Testis (tissue), 2 donors: Measurements from ENCODE around the gene KLK15.

Experiments
- POLR2A ChIP-seq: fragments of 450-650 bp; IDR thresholded peaks from one replicate; pipeline ENCODE4 v1.6.1; 2017; ENCODE audit warnings: antibody characterized with exemption, mild to moderate bottlenecking, moderate library complexity
- TF ChIP-seq, protein P1 (sequence below), 3 experiments: fragments of 450-650 bp in 2 of 3; fragments of 200-600 bp in 1 of 3; sonication (generic) in 1 of 3; IDR thresholded peaks; one replicate each; pipeline ENCODE4 v1.5.1; 2016 to 2019; ENCODE audit warnings: antibody characterized with exemption in 3 of 3, mild to moderate bottlenecking in 2 of 3, moderate library complexity in 1 of 3

DNA sequence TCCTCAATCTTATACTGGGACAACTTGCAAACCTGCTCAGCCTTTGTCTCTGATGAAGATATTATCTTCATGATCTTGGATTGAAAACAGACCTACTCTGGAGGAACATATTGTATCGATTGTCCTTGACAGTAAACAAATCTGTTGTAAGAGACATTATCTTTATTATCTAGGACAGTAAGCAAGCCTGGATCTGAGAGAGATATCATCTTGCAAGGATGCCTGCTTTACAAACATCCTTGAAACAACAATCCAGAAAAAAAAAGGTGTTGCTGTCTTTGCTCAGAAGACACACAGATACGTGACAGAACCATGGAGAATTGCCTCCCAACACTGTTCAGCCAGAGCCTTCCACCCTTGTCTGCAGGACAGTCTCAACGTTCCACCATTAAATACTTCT lies 17.4 kb upstream of the KLK15 start:
- TF ChIP-seq, protein P1, sequence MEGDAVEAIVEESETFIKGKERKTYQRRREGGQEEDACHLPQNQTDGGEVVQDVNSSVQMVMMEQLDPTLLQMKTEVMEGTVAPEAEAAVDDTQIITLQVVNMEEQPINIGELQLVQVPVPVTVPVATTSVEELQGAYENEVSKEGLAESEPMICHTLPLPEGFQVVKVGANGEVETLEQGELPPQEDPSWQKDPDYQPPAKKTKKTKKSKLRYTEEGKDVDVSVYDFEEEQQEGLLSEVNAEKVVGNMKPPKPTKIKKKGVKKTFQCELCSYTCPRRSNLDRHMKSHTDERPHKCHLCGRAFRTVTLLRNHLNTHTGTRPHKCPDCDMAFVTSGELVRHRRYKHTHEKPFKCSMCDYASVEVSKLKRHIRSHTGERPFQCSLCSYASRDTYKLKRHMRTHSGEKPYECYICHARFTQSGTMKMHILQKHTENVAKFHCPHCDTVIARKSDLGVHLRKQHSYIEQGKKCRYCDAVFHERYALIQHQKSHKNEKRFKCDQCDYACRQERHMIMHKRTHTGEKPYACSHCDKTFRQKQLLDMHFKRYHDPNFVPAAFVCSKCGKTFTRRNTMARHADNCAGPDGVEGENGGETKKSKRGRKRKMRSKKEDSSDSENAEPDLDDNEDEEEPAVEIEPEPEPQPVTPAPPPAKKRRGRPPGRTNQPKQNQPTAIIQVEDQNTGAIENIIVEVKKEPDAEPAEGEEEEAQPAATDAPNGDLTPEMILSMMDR (IDR thresholded peaks at IDR 0.05), result no peak
- no peak for TF ChIP-seq POLR2A
